Glutamatergic neuron (in vitro differentiated cells): ENCODE measurements around the gene ALKBH5. TPM values are rescaled to one million over a fixed set of nuclear protein-coding genes. Genes with fewer than 3 reads are reported as not detected.
A peak's percentile ranks its signal among the peaks of the same experiment; 100 is the strongest.

Experiments used
- DNase-seq: peaks from one replicate; pipeline ENCODE4 v3.0.0; 2022
- H3K27ac Mint-ChIP-seq: one replicate; pipeline ENCODE4 v1.8.0; 2020; ENCODE audit warnings: mild to moderate bottlenecking, mixed read lengths, inconsistent platforms; ENCODE audit not compliant: unreplicated experiment
- H3K27me3 Mint-ChIP-seq: one replicate; pipeline ENCODE4 v1.8.0; 2020; ENCODE audit warnings: mild to moderate bottlenecking, moderate library complexity, mixed read lengths, inconsistent platforms; ENCODE audit not compliant: unreplicated experiment
- H3K36me3 Mint-ChIP-seq: one replicate; pipeline ENCODE4 v1.8.0; 2020; ENCODE audit warnings: mild to moderate bottlenecking, mixed read lengths, inconsistent platforms; ENCODE audit not compliant: unreplicated experiment
- H3K4me1 Mint-ChIP-seq: one replicate; pipeline ENCODE4 v1.8.0; 2020; ENCODE audit warnings: mild to moderate bottlenecking, low read depth, mixed read lengths, inconsistent platforms; ENCODE audit not compliant: unreplicated experiment
- H3K4me3 Mint-ChIP-seq: one replicate; pipeline ENCODE4 v1.8.0; 2020; ENCODE audit warnings: mild to moderate bottlenecking, mixed read lengths, inconsistent platforms; ENCODE audit not compliant: unreplicated experiment
- H3K9me3 Mint-ChIP-seq: one replicate; pipeline ENCODE4 v1.8.0; 2020; ENCODE audit warnings: mild to moderate bottlenecking, moderate library complexity, mixed read lengths, inconsistent platforms; ENCODE audit not compliant: unreplicated experiment
- total RNA-seq: library from RNA; stranded (reverse); fragmentation: NEBNext Ultra II Directional; extraction: Animal tissue kit (Norgen Biotek cat#: 25700); gene quantifications from one replicate; pipeline ENCODE4 v1.2.1, GENCODE V29; 2021; ENCODE audit not compliant: unreplicated experiment
- TF ChIP-seq, protein P1 (sequence below): fragments of 200-600 bp; sonication (generic); IDR thresholded peaks from one replicate; pipeline ENCODE4 v1.5.0; 2021; ENCODE audit not compliant: partially characterized antibody, unreplicated experiment

Gene ALKBH5
- total RNA-seq, 1 donor from 2014 or later: 62.7 TPM

DNA sequence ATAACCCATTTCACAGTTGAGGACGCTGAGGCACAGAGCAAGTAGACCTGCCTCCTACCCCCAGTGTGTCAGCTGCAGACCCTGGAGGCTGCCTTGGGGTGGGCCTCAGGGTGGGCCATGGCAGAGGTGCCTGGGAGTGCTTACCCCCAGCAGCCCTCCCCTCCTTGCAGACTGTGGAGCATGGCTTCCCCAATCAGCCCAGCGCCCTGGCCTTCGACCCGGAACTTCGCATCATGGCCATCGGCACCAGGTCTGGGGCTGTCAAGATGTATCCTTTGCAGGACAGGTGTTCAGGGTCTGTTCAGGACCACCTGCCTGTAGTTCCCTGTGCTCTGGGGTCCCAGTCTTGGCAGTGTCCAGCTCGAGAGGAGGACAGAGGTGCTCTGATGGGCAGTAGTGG lies 46.1 kb downstream of the ALKBH5 start:
- peaks cover 6% of the 10 kb centered on the region for H3K27me3 Mint-ChIP-seq
- H3K9me3 Mint-ChIP-seq: peaks cover 12% of the 10 kb centered on the region
- H3K4me3 Mint-ChIP-seq: peak overlapping the region; percentile 30
- TF ChIP-seq, protein P1, sequence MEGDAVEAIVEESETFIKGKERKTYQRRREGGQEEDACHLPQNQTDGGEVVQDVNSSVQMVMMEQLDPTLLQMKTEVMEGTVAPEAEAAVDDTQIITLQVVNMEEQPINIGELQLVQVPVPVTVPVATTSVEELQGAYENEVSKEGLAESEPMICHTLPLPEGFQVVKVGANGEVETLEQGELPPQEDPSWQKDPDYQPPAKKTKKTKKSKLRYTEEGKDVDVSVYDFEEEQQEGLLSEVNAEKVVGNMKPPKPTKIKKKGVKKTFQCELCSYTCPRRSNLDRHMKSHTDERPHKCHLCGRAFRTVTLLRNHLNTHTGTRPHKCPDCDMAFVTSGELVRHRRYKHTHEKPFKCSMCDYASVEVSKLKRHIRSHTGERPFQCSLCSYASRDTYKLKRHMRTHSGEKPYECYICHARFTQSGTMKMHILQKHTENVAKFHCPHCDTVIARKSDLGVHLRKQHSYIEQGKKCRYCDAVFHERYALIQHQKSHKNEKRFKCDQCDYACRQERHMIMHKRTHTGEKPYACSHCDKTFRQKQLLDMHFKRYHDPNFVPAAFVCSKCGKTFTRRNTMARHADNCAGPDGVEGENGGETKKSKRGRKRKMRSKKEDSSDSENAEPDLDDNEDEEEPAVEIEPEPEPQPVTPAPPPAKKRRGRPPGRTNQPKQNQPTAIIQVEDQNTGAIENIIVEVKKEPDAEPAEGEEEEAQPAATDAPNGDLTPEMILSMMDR: no peak
- H3K4me1 Mint-ChIP-seq: peaks cover 29% of the 10 kb centered on the region
- DNase-seq: no peak
- no peaks in the 10 kb centered on the region for H3K36me3 Mint-ChIP-seq
- H3K27ac Mint-ChIP-seq: peak overlapping the region; percentile 55

DNA sequence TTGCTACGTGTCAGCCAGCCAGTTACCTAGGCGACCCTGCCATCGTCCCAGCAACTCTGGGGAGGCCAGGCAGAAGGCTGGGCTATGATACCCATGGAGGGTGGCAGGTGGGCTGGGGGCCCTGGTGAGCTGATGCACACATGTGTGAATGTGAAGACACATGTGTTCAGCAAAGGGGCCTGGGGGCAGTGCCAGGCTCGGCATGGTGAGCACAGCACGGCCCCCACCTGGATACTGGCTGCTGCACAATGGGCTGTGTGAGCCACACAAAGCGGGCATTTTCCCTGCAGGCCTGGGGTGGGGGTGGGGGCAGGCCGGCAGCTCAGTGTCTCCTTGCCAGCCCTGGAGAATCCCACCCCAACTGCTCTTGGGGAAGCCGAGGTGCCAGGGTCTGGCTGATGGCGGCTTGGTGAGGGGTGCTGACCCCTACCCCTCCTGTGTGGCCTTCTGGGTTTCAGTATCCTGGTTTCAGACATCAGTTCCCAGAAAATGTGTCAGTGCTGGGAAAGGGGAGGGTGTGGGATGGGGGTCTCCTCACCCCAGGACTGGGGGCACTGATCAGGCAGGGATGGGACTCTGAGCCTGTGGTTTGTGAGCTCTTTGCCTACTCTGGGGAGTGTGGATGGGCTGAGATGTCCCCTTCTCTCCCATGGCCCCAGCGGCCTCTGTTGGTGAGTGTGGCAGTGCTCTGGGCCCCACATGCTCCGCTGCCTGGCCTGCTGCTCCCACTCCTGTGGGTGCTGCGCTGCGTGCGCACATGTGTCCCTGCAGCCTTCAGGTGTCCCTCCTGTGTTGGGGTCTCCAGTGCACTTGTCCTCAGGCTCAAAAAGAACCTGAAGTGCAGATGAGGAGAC lies 46.9 kb downstream of the ALKBH5 start:
- peak overlapping the region; percentile 55 for H3K27ac Mint-ChIP-seq
- no peaks in the 10 kb centered on the region for H3K36me3 Mint-ChIP-seq
- H3K4me1 Mint-ChIP-seq: peaks cover 27% of the 10 kb centered on the region
- peak overlapping the region; percentile 30 for H3K4me3 Mint-ChIP-seq
- TF ChIP-seq, protein P1: no peak
- DNase-seq: no peak
- peaks cover 10% of the 10 kb centered on the region for H3K27me3 Mint-ChIP-seq
- H3K9me3 Mint-ChIP-seq: peaks cover 10% of the 10 kb centered on the region

DNA sequence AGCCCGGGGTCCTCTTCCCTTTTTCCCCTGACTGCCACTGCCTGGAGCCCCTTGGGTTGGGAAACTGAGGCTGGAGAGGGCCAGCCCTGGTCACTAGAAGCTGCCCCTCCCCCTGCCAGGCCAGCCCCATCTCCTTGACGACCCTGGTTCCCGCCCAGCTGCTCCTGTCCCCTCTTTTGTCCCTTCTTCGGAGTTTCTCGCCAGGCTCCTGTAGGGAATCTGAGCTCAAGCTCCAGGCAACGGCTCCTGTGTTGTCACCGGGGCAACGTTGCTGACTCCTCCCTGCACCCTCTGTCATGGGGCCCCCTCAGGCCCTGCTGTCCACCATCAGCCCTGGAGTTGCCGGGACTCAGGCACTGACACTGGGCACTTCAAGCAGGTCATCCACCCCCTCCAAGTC lies 47.5 kb downstream of the ALKBH5 start:
- TF ChIP-seq, protein P1: no peak
- H3K27me3 Mint-ChIP-seq: peaks cover 13% of the 10 kb centered on the region
- peaks cover 29% of the 10 kb centered on the region for H3K4me1 Mint-ChIP-seq
- peak; percentile 35 for DNase-seq
- no peaks in the 10 kb centered on the region for H3K36me3 Mint-ChIP-seq
- H3K9me3 Mint-ChIP-seq: peaks cover 6% of the 10 kb centered on the region
- H3K4me3 Mint-ChIP-seq: no peak overlapping the region
- peak overlapping the region; percentile 66 for H3K27ac Mint-ChIP-seq

DNA sequence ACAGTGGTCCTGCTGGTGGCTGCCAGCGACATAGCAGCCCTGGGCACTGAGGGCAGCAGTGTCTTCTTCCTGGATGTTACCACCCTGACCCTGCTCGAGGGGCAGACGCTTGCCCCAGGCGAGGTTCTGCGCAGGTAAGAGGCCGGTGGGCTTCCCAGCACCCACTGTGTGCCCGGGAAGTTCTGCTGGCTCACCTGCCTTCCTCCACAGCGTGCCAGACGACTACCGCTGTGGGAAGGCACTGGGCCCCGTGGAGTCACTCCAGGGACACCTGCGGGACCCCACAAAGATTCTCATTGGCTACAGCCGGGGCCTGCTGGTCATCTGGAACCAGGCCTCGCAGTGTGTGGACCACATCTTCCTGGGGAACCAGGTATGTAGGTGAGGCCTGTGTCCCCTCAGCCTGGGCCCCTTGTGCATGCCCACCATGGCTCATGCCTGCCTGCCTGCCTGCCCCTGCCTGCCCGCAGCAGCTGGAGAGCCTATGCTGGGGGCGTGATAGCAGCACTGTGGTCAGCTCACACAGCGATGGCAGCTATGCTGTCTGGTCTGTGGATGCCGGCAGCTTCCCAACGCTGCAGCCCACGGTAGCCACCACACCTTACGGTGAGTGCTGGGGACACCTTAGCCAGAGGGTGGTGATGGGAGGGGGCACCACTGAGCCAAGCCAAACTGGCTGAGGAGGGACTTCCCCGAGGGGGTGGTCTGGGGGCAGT lies 50.3 kb downstream of the ALKBH5 start:
- Mint-ChIP-seq H3K4me1 (peaks cover 15% of the 10 kb centered on the region), H3K4me3 (no peak overlapping the region), H3K36me3 (no peaks in the 10 kb centered on the region), H3K27ac (no peak overlapping the region), H3K9me3 (peaks cover 1% of the 10 kb centered on the region), H3K27me3 (peaks cover 11% of the 10 kb centered on the region)
- DNase-seq: no peak
- TF ChIP-seq, protein P1: no peak
